Activated CD4-positive, alpha-beta T cell treated with anti-CD3 and anti-CD28 coated beads, Interleukin-2, amount 50 U/mL, for 24 hours (primary cell): Measurements from ENCODE around the gene MYO18B.
A peak's percentile ranks its signal among the peaks of the same experiment; 100 is the strongest.
"Not testable (repeated sequence)": the region's sequence is repeated elsewhere in the genome, so short reads cannot be mapped to it uniquely, and the experiment has no call there.

Experiments used
- DNase-seq, 2 donors: peaks; one replicate each; pipeline ENCODE4 v3.0.0-alpha.2; 2020; ENCODE audit warnings: low read depth in 1 of 2, low spot score in 1 of 2

The MYO18B gene, protein sequence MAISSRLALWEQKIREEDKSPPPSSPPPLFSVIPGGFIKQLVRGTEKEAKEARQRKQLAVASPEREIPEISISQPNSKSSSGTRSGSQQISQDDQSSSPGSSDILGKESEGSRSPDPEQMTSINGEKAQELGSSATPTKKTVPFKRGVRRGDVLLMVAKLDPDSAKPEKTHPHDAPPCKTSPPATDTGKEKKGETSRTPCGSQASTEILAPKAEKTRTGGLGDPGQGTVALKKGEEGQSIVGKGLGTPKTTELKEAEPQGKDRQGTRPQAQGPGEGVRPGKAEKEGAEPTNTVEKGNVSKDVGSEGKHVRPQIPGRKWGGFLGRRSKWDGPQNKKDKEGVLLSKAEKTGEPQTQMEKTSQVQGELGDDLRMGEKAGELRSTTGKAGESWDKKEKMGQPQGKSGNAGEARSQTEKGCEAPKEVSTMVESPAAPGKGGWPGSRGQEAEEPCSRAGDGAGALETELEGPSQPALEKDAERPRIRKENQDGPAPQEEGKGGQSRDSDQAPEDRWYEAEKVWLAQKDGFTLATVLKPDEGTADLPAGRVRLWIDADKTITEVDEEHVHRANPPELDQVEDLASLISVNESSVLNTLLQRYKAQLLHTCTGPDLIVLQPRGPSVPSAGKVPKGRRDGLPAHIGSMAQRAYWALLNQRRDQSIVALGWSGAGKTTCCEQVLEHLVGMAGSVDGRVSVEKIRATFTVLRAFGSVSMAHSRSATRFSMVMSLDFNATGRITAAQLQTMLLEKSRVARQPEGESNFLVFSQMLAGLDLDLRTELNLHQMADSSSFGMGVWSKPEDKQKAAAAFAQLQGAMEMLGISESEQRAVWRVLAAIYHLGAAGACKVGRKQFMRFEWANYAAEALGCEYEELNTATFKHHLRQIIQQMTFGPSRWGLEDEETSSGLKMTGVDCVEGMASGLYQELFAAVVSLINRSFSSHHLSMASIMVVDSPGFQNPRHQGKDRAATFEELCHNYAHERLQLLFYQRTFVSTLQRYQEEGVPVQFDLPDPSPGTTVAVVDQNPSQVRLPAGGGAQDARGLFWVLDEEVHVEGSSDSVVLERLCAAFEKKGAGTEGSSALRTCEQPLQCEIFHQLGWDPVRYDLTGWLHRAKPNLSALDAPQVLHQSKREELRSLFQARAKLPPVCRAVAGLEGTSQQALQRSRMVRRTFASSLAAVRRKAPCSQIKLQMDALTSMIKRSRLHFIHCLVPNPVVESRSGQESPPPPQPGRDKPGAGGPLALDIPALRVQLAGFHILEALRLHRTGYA (N-terminal part only)

GRCh38 chr22:25741692-25742626, at the start of gene MYO18B:
MYO18B (plus strand) TSS chr22:25742188; CDS start chr22:25761093, 18,905 bp downstream.
- DNase-seq = no peak

DNA sequence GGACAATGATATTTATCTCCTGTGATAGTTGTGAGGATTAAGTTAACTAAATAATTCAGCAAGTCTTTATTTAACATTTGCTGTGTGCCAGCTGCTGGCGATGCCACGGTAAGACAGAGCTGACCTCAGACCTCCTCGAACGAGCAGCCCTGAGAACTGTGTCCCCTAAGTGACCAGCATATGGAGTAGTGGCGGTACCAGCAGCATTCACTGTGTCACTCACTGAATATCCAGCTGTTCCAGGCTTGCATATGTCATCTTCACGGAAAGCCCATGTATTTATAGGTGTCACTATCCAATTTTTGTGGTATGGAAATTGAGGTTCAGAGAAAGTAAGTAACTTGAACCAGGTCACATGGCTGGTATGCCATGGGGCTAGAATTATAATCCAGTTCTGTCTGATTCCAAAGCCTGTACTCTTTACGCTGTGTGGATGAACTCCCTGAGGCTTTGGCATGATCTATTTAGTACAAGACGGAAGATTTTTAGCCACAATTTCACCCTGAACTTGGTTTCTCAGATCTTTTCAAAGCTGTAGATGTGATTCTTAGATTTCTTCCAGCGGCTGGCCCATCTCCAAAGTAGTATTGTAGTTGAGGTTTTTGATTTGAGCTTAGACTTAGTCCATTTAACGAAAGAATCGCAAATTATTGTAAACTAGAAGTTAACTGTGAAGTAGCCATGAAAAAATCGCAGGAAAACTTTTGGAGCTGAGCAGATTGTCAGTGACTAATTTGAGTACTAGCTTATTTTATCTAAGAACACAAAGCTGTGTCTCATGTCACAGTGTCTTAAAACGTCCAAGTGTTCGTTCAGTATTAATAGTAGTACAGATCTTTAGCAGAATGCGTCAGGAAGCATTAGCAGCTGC, 49.4 kb upstream of the MYO18B start:
- no peak for DNase-seq

DNA sequence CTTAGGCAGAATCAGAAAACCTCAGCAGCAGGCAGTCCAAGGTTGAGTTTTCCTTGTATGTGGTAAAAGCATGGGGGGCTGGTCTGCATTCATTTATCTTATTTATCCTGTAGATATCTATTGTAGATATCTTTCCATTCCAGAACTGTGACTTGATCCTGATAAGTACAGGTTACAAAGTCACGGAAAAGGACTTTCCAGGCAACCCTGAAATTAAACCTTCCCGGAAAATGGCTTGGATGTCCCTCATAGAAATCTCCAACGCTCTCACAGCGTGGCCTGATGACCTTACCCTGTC, 48.8 kb upstream of the MYO18B start:
- DNase-seq = no peak

GRCh38 chr22:25694196-25694907, 47.6 kb upstream of the MYO18B start:
- no peak for DNase-seq

GRCh38 chr22:25695146-25695545, 46.8 kb upstream of the MYO18B start:
- DNase-seq = no peak

DNA sequence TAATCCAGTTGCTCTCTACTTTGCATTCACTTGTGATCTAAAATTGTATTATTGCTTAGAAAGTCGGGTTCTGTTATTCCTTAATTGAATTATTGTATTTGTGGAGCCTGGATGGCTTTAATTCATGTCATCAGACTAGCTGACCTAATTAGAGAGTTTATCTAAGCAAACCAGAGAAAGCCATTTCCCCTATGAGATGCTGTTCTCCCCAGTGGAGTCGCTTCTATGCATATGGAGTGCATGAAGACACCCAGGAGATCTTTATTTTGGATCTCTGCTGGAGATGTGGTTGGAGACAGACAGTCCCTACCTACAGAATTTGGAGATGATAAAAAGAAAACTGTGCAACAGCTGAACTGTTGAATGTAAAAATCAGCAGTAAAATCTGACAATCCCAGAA, 45.2 kb upstream of the MYO18B start:
- DNase-seq = no peak

- DNase-seq = no peak
Observed at GRCh38 chr22:25697181-25697664, 44.8 kb upstream of the MYO18B start.

GRCh38 chr22:25697978-25698377, 44.0 kb upstream of the MYO18B start:
- DNase-seq = no peak

GRCh38 chr22:25698461-25698860, 43.5 kb upstream of the MYO18B start:
- no peak for DNase-seq

- no peak for DNase-seq
Observed at GRCh38 chr22:25698978-25699377, 43.0 kb upstream of the MYO18B start.

DNA sequence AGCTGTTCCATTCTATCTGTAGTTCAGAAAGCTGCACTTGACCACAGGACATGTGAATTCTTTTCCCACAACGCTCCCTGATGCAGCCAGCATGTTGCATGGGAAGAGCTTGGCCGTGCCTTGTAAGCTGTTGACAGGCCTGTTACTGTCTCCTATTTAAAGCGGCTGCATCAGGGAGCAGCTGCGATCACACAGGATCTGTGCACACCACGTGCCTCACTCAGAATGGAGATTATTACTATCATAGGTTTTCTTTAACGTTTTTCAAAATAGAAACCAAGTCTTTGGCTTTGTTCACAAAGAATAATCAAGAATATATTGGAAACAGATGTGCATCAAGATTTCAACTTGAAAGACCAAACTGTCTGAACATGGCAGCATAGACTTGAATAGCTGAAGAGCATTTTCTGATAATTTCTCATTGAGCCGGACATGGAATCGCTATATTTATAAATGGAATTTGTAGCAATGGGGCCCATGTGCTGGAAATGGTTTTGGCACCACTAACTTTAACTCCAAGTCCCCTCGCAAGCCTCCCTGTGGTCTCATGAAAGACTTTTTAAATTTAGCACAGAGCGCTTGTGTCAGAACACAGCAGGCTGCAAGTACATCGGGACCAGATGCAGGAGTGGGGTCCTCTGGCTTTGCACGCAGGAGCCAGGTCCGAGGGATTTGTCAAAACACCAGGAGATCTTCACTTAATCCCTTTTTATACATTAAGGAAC, 40.8 kb upstream of the MYO18B start:
- DNase-seq = no peak

- no peak for DNase-seq
Observed at GRCh38 chr22:25702040-25702439, 39.9 kb upstream of the MYO18B start.

GRCh38 chr22:25702571-25703167, 39.3 kb upstream of the MYO18B start:
- DNase-seq = no peak

DNA sequence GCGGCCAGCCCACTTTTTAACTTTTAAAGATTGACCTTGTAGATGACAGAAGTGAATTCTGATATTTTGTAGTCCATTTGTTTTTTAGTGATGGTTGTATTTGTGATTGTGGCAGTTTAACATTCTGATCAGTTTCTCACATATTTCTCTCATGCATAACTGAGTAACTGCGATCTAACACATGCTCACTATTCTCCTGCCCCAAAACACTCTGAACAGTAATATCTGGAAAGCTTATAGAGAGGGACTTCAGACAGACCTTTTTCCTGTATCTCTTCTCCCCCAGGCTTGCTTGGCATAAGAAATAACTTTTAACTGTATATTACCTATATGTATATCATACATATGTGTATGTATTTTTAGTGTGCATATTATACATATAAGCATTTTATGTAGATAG, 37.3 kb upstream of the MYO18B start:
- DNase-seq = no peak

- DNase-seq = no peak
Observed at GRCh38 chr22:25706197-25706596, 35.8 kb upstream of the MYO18B start.

DNA sequence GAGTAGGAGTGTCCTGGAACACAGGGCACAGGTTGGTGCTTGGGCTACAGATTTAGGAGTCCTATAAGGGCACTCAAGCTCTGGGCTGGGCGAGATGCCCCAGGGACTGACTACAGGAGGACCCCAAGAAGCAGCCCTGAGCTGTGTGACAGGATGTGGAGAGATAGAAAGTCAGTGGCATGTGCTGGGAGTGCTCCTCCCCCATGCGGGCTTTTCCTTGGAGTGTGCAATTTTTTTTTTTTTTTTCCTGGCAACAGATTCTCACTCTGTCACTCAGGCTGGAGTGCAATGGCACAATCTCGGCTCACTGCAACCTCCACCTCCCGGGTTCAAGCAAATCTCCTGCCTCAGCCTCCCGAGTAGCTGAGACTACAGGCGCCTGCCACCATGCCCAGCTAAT, 33.6 kb upstream of the MYO18B start:
- DNase-seq = not testable (repeated sequence)

DNA sequence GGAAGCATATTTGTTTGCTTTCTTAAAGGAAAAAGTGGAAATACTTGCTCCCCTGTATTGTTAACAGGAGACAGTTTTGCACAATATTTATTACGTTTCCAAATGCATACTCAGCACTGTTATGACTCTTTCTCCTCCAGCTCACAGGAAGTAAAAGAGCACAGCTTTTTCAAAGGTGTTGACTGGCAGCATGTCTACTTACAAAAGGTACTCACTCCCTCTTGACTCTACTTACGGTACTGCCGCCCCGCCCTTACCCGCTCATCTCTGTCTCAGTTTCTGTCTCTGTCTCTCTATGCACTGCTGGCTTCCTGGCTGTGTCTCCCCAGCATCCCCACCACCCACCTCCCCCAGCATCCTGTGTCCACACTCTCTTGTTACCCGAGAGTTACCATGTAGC, 32.2 kb upstream of the MYO18B start:
- DNase-seq = peak in 1 of 2 donors; percentile 2

DNA sequence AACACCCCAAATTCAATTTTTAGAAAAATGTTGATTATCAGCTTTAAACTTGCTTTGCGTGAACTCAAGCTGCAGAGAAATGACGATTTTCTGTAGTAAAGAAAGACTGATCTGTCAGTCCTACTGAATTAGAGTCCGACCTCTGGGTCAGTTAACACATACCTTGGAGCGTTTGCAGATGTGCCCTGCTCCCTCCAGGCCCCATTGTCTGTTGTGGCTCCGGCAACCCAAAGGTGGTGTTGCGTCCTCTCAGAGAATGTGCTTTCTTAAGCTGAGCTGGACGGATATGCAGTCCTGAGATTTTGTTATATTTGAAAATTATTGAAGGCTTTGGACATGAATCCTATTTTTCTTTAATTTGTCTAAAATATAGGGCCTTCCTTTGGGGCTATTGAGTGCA, 31.5 kb upstream of the MYO18B start:
- DNase-seq = no peak
